DND-41 (cell line): ENCODE data around the gene MARCHF3.

Source experiments
- EZH2 ChIP-seq: IDR thresholded peaks from 3 replicates; pipeline ENCODE4 v1.6.1; 2012; ENCODE audit warnings: borderline replicate concordance, low read depth, mild to moderate bottlenecking, moderate library complexity, low read length, inconsistent platforms; ENCODE audit not compliant: severe bottlenecking
- TF ChIP-seq, protein P1 (sequence below): IDR thresholded peaks from 2 replicates; pipeline ENCODE4 v1.5.1; 2012; ENCODE audit warnings: borderline replicate concordance, low read length, moderate library complexity, mild to moderate bottlenecking; ENCODE audit not compliant: poor library complexity, severe bottlenecking; ENCODE audit errors: extremely low read depth

DNA sequence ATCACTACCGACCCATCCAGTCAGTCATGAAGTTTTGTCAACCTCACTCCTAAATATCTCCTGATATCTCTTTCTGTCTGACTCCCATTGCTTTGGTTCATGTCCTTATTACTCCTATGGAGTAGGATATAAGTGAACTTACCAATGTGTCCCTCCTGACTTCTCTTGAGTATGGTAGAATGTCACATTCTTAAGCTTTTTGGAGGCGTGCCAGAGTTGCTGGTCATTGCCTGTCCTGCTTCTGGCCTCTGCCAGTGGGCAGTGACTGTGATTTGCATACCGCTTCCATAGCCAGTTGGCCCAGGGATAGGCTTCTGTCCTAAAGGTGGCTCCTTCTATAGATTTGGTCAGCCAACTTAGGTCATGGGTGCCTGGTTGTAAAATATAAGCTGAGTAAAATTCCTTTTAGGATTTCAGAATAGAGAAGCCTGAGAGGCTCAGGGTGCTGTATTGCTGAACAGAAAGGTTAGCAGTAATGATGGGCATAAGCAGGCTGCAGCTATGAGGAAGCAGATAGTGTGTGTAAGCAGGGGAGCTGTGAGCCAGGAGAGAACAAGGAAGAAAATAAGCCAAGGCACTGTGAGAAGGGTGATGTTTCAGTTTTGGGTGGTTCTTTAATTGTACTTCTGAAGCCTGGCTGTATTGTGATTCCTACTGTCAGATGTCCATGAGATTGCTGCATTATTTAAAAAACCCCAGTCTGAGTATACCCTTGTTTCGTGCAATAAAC is 16.1 kb upstream of the MARCHF3 start:
- TF ChIP-seq, protein P1, sequence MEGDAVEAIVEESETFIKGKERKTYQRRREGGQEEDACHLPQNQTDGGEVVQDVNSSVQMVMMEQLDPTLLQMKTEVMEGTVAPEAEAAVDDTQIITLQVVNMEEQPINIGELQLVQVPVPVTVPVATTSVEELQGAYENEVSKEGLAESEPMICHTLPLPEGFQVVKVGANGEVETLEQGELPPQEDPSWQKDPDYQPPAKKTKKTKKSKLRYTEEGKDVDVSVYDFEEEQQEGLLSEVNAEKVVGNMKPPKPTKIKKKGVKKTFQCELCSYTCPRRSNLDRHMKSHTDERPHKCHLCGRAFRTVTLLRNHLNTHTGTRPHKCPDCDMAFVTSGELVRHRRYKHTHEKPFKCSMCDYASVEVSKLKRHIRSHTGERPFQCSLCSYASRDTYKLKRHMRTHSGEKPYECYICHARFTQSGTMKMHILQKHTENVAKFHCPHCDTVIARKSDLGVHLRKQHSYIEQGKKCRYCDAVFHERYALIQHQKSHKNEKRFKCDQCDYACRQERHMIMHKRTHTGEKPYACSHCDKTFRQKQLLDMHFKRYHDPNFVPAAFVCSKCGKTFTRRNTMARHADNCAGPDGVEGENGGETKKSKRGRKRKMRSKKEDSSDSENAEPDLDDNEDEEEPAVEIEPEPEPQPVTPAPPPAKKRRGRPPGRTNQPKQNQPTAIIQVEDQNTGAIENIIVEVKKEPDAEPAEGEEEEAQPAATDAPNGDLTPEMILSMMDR = no peak
- no peak for TF ChIP-seq EZH2
